H9 (cell line): ENCODE results near the gene SLC7A14. TPM values are rescaled to one million over a fixed set of nuclear protein-coding genes. Genes with fewer than 3 reads are reported as not detected.

Experiments
- DNase-seq: peaks from one replicate; pipeline ENCODE4 v3.0.0-alpha.2; 2017
- H2AFZ ChIP-seq: one replicate; pipeline ENCODE4 v1.6.1; 2013; ENCODE audit warnings: mild to moderate bottlenecking, low read length, control low read depth, moderate library complexity
- H2AK5ac ChIP-seq: 2 replicates; pipeline ENCODE4 v1.6.1; 2013; ENCODE audit warnings: low read length, control low read depth, mixed read lengths; ENCODE audit not compliant: insufficient read length
- H2BK120ac ChIP-seq: one replicate; pipeline ENCODE4 v1.6.1; 2013; ENCODE audit warnings: low read depth, mild to moderate bottlenecking, low read length, control low read depth, inconsistent platforms; ENCODE audit not compliant: poor library complexity, severe bottlenecking
- H2BK12ac ChIP-seq: 2 replicates; pipeline ENCODE4 v1.6.1; 2013; ENCODE audit warnings: low read length, control low read depth, mixed read lengths, low read depth; ENCODE audit not compliant: insufficient read length
- H2BK15ac ChIP-seq: 2 replicates; pipeline ENCODE4 v1.6.1; 2013; ENCODE audit warnings: low read depth, low read length, control low read depth
- H2BK20ac ChIP-seq: one replicate; pipeline ENCODE4 v1.6.1; 2013; ENCODE audit warnings: low read depth, mild to moderate bottlenecking, low read length, control low read depth, inconsistent platforms; ENCODE audit not compliant: poor library complexity, severe bottlenecking
- H2BK5ac ChIP-seq: 2 replicates; pipeline ENCODE4 v1.6.1; 2013; ENCODE audit warnings: low read length, control low read depth, mixed read lengths; ENCODE audit not compliant: insufficient read length
- H3K14ac ChIP-seq: 2 replicates; pipeline ENCODE4 v1.6.1; 2013; ENCODE audit warnings: low read length, control low read depth; ENCODE audit not compliant: insufficient read depth
- H3K18ac ChIP-seq: 2 replicates; pipeline ENCODE4 v1.6.1; 2013; ENCODE audit warnings: low read depth, mild to moderate bottlenecking, mixed read lengths, low read length, control low read depth; ENCODE audit not compliant: insufficient read length
- H3K23ac ChIP-seq: 2 replicates; pipeline ENCODE4 v1.6.1; 2013; ENCODE audit warnings: low read length, control low read depth, mixed read lengths, low read depth; ENCODE audit not compliant: insufficient read length
- H3K23me2 ChIP-seq: 2 replicates; pipeline ENCODE4 v1.6.1; 2013; ENCODE audit warnings: low read depth, mild to moderate bottlenecking, mixed read lengths, low read length, control low read depth; ENCODE audit not compliant: insufficient read length, poor library complexity, severe bottlenecking
- H3K27ac ChIP-seq: 2 replicates; pipeline ENCODE4 v1.5.1; 2013; ENCODE audit warnings: low read length, control low read depth, mixed read lengths, low read depth; ENCODE audit not compliant: insufficient read length
- H3K27me3 ChIP-seq: 2 replicates; pipeline ENCODE4 v1.6.1; 2013; ENCODE audit warnings: low read length, control low read depth, inconsistent platforms; ENCODE audit not compliant: insufficient read depth
- H3K4ac ChIP-seq: 2 replicates; pipeline ENCODE4 v1.6.1; 2013; ENCODE audit warnings: low read depth, mild to moderate bottlenecking, control low read depth, inconsistent platforms, low read length, moderate library complexity
- H3K4me1 ChIP-seq: 2 replicates; pipeline ENCODE4 v1.6.1; 2013; ENCODE audit warnings: low read length, control low read depth, inconsistent platforms; ENCODE audit not compliant: insufficient read depth
- H3K4me2 ChIP-seq: 2 replicates; pipeline ENCODE4 v1.6.1; 2013; ENCODE audit warnings: low read length, control low read depth, mixed read lengths; ENCODE audit not compliant: insufficient read length, insufficient read depth
- H3K56ac ChIP-seq: 2 replicates; pipeline ENCODE4 v1.6.1; 2013; ENCODE audit warnings: low read depth, mild to moderate bottlenecking, mixed read lengths, low read length, control low read depth; ENCODE audit not compliant: insufficient read length
- H3K79me1 ChIP-seq: 2 replicates; pipeline ENCODE4 v1.6.1; 2013; ENCODE audit warnings: low read depth, mild to moderate bottlenecking, moderate library complexity, low read length, control low read depth, inconsistent platforms; ENCODE audit not compliant: insufficient read depth, poor library complexity, severe bottlenecking
- H3K79me2 ChIP-seq: 2 replicates; pipeline ENCODE4 v1.6.1; 2013; ENCODE audit warnings: low read length, control low read depth, inconsistent platforms; ENCODE audit not compliant: insufficient read depth
- H3K9ac ChIP-seq: 2 replicates; pipeline ENCODE4 v1.6.1; 2013; ENCODE audit warnings: low read length, control low read depth, mixed read lengths; ENCODE audit not compliant: insufficient read length; ENCODE audit errors: extremely low read depth
- H3K9me3 ChIP-seq: one replicate; pipeline ENCODE4 v1.6.1; 2013; ENCODE audit warnings: low read depth, low read length, inconsistent platforms; ENCODE audit not compliant: control insufficient read depth
- H3T11ph ChIP-seq: one replicate; pipeline ENCODE4 v1.6.1; 2013; ENCODE audit warnings: mild to moderate bottlenecking, low read length, control low read depth, inconsistent platforms
- H4K20me1 ChIP-seq: one replicate; pipeline ENCODE4 v1.6.1; 2013; ENCODE audit not compliant: control insufficient read depth, insufficient read length, insufficient read depth
- H4K5ac ChIP-seq: 2 replicates; pipeline ENCODE4 v1.6.1; 2013; ENCODE audit warnings: low read depth, mild to moderate bottlenecking, mixed read lengths, low read length, control low read depth; ENCODE audit not compliant: insufficient read length
- H4K8ac ChIP-seq: replicated peaks from 2 replicates; pipeline ENCODE4 v1.6.1; 2013; ENCODE audit warnings: low read length, control low read depth, mixed read lengths, low read depth; ENCODE audit not compliant: insufficient read length
- H4K91ac ChIP-seq: 2 replicates; pipeline ENCODE4 v1.6.1; 2013; ENCODE audit warnings: low read depth, mild to moderate bottlenecking, moderate library complexity, mixed read lengths, low read length, control low read depth; ENCODE audit not compliant: insufficient read length
- H3K27ac Mint-ChIP-seq, 3 experiments: 2 replicates in 2 of 3; 3 replicates in 1 of 3; pipeline ENCODE4 v1.8.0; 2020 to 2021; ENCODE audit warnings: mixed read lengths in 3 of 3, mild to moderate bottlenecking in 1 of 3, moderate library complexity in 1 of 3
- H3K27me3 Mint-ChIP-seq: 2 replicates; pipeline ENCODE4 v1.8.0; 2021; ENCODE audit warnings: low read depth, mild to moderate bottlenecking, moderate library complexity, mixed read lengths
- H3K36me3 Mint-ChIP-seq, 3 experiments: 2 replicates in 2 of 3; 3 replicates in 1 of 3; pipeline ENCODE4 v1.8.0; 2020 to 2021; ENCODE audit warnings: low read depth in 3 of 3, mixed read lengths in 3 of 3; ENCODE audit not compliant: insufficient read depth in 1 of 3
- H3K4me1 Mint-ChIP-seq, 2 experiments: 2 replicates each; pipeline ENCODE4 v1.8.0; 2020; ENCODE audit warnings: mixed read lengths in 2 of 2
- H3K4me3 Mint-ChIP-seq, 2 experiments: 2 replicates in 1 of 2; 3 replicates in 1 of 2; pipeline ENCODE4 v1.8.0; 2020 to 2021; ENCODE audit warnings: mild to moderate bottlenecking in 2 of 2, mixed read lengths in 2 of 2, moderate library complexity in 1 of 2
- H3K9me3 Mint-ChIP-seq, 2 experiments: 2 replicates in 1 of 2; 3 replicates in 1 of 2; pipeline ENCODE4 v1.8.0; 2020; ENCODE audit warnings: mild to moderate bottlenecking in 2 of 2, mixed read lengths in 2 of 2, moderate library complexity in 1 of 2
- WGBS: extraction: QIAGEN DNeasy Blood & Tissue Kit; methylation state at CpG from one replicate; pipeline ENCODE4 v1.1.7; 2013; ENCODE audit warnings: missing lambda C conversion rate, low lambda C conversion rate, mixed read lengths; ENCODE audit not compliant: insufficient read length; ENCODE audit errors: extremely low coverage; 5-methylcytosine and 5-hydroxymethylcytosine counted together
- total RNA-seq: library from RNA; stranded (reverse); gene quantifications from 2 replicates; pipeline ENCODE4 v1.2.1, GENCODE V29; 2021
- TF ChIP-seq, protein P1 (sequence below): fragments of 200-600 bp; sonication (generic); conservative IDR thresholded peaks from 3 replicates; pipeline ENCODE4 v1.8.0; 2021; ENCODE audit warnings: antibody characterized with exemption, mild to moderate bottlenecking

Gene SLC7A14
- total RNA-seq, 1 experiment from 2014 or later = 0.42 TPM

DNA sequence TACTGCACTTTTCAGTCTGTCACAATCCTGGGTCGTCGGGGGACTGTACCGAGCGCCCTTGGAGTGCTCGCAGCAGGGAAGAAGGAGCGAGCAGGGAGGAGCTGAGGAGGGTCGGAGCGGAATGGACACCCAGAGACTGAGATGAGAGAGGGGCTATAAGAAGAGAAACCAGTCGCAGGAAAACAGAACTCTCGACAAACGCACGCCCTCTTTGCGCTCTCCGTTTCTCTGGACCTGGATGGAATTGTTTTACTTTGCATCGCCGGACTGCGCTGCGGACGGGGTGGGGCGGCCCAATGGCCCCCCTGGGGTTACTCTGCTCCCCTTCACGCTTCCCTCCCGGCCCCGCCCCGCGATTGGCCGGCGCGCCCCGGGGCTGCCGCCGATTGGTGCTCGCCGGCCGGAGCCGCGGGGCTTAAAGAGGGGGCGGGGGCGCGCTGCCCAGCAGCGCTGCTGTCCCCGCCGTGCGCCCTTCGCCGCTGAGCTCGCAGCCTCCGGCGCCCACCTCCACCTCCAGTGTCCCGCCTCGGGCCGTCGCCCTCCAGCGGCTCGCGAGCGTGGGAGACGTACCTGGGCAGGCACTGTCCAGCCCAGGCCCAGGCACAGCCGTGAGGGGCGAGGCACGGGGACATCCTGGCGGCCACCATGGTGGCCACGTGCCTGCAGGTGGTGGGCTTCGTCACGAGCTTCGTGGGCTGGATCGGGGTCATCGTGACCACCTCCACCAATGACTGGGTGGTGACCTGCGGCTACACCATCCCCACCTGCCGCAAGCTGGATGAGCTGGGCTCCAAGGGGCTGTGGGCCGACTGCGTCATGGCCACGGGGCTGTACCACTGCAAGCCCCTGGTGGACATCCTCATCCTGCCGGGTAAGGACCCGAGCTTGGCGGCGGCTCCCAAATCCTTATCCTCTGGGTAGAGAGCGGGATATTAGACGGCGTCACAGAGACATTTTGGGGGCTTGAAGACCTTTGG, 167.2 kb downstream of the SLC7A14 start, which contains the start of gene CLDN11:
TSS of gene CLDN11 (plus strand) at position 447 of the 977 bp plus-strand sequence. CDS start at position 646, 199 bp downstream.
- Histone ChIP-seq H4K5ac (no peak within 1 kb of the TSS), H2AFZ (no peak within 1 kb of the TSS), H2BK12ac (no peak within 1 kb of the TSS), H3K9me3 (no peaks in the 10 kb centered on the region), H3K79me2 (no peaks in the 10 kb centered on the region), H3K14ac (no peak within 1 kb of the TSS), H3K23ac (no peak within 1 kb of the TSS), H3K18ac (no peak within 1 kb of the TSS), H3K9ac (no peak within 1 kb of the TSS), H3K23me2 (peaks cover 13% of the 10 kb centered on the region), H3K4ac (no peak within 1 kb of the TSS), H3T11ph (no peak within 1 kb of the TSS), H4K8ac (no peak within 1 kb of the TSS), H2BK20ac (no peak within 1 kb of the TSS), H4K91ac (no peak within 1 kb of the TSS), H3K27ac (no peak within 1 kb of the TSS), H3K27me3 (peaks cover 25% of the 10 kb centered on the region; the same call in 1 of the 2 replicates), H2BK120ac (no peak within 1 kb of the TSS), H3K79me1 (no peaks in the 10 kb centered on the region), H3K4me2 (peak within 1 kb of the TSS; percentile 75), H3K56ac (no peak within 1 kb of the TSS), H2BK5ac (no peak within 1 kb of the TSS), H3K4me1 (0 out of 2 replicates have a peak, but pooled peaks cover 3% of the 10 kb centered on the region), H2AK5ac (no peak within 1 kb of the TSS), H4K20me1 (no peaks in the 10 kb centered on the region), H2BK15ac (no peak within 1 kb of the TSS; the same call in 1 of the 2 replicates)
- no CpG with 5 or more reads among the region's 79 CpGs for WGBS
- H3K27ac Mint-ChIP-seq = peak within 1 kb of the TSS in 1 of 3 experiments; percentile 61; a peak in 1 of 7 replicates
- peaks cover 55% of the 10 kb centered on the region for H3K27me3 Mint-ChIP-seq
- TF ChIP-seq, protein P1, sequence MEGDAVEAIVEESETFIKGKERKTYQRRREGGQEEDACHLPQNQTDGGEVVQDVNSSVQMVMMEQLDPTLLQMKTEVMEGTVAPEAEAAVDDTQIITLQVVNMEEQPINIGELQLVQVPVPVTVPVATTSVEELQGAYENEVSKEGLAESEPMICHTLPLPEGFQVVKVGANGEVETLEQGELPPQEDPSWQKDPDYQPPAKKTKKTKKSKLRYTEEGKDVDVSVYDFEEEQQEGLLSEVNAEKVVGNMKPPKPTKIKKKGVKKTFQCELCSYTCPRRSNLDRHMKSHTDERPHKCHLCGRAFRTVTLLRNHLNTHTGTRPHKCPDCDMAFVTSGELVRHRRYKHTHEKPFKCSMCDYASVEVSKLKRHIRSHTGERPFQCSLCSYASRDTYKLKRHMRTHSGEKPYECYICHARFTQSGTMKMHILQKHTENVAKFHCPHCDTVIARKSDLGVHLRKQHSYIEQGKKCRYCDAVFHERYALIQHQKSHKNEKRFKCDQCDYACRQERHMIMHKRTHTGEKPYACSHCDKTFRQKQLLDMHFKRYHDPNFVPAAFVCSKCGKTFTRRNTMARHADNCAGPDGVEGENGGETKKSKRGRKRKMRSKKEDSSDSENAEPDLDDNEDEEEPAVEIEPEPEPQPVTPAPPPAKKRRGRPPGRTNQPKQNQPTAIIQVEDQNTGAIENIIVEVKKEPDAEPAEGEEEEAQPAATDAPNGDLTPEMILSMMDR = peak; percentile 38; the same call in 2 of the 3 replicates
- H3K4me1 Mint-ChIP-seq = peaks cover 12 to 15% of the 10 kb centered on the region in 2 experiments
- peak; percentile 78 for DNase-seq
- H3K4me3 Mint-ChIP-seq = peak within 1 kb of the TSS; percentile 56 to 82
- H3K9me3 Mint-ChIP-seq = no peaks in the 10 kb centered on the region
- H3K36me3 Mint-ChIP-seq = peaks cover 0 to 5% (median 0%) of the 10 kb centered on the region in 3 experiments; a peak in 3 of 7 replicates
